Measurements from ENCODE around the gene MLLT11.

GRCh38 chr1:151060007-151060656 is at the start of gene MLLT11:
- TF ChIP-seq, protein P1, sequence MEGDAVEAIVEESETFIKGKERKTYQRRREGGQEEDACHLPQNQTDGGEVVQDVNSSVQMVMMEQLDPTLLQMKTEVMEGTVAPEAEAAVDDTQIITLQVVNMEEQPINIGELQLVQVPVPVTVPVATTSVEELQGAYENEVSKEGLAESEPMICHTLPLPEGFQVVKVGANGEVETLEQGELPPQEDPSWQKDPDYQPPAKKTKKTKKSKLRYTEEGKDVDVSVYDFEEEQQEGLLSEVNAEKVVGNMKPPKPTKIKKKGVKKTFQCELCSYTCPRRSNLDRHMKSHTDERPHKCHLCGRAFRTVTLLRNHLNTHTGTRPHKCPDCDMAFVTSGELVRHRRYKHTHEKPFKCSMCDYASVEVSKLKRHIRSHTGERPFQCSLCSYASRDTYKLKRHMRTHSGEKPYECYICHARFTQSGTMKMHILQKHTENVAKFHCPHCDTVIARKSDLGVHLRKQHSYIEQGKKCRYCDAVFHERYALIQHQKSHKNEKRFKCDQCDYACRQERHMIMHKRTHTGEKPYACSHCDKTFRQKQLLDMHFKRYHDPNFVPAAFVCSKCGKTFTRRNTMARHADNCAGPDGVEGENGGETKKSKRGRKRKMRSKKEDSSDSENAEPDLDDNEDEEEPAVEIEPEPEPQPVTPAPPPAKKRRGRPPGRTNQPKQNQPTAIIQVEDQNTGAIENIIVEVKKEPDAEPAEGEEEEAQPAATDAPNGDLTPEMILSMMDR (IDR thresholded peaks at IDR 0.05): no peak
- no peak for TF ChIP-seq POLR2AphosphoS5 (IDR thresholded peaks at IDR 0.05; ENCODE audit: insufficient read depth in 1 of 2, low read depth in 1 of 2)

Data from vagina (tissue), 2 donors.